Measurements from ENCODE around the gene ZIC5. TPM values are rescaled to one million over a fixed set of nuclear protein-coding genes. Genes with fewer than 3 reads are reported as not detected.

Gene ZIC5
- total and polyA plus RNA-seq, 2 of the 4 experiments (the other 2 are of a cell fraction), result not detected

DNA sequence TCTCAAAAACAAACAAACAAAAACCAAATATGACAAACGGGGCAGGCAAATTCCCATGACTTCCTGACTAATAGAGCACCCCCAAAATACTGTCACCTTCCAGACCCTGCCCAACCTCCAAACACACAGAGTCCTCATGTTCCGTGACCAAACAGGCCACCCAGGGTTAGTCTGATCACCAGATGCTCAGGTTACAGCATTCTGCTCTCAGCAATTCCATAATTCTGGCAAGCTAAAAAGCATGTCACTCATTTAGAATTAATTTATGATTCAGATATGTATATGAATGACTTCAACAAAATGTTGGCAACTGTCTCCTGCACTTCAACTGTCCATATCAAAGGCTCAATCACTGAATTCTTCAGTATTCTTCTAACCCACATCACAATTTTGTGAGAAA is 52.4 kb downstream of the ZIC5 start:
- Histone ChIP-seq H4K20me1 (ENCODE audit: insufficient read depth, low read length) (no peaks in the 10 kb centered on the region), H3K9me3 (ENCODE audit: control insufficient read depth, insufficient read depth, low read length) (no peaks in the 10 kb centered on the region), H3K23ac (ENCODE audit: low read depth, low read length) (no peak overlapping the region), H3K4me3 (ENCODE audit: insufficient read depth, low read depth, low read length) (no peak overlapping the region), H3K18ac (ENCODE audit: low read depth, low read length) (no peak overlapping the region), H3K9ac (ENCODE audit: low read depth, low read length) (no peak overlapping the region), H3K27ac (ENCODE audit: insufficient read depth, low read length) (no peak overlapping the region), H4K5ac (ENCODE audit: low read depth, low read length) (no peak overlapping the region), H2AK9ac (replicated peaks; ENCODE audit: low read depth, low read length, poor library complexity) (no peak overlapping the region), H4K8ac (ENCODE audit: low read depth in 2 of 2, low read length in 2 of 2) (no peak overlapping the region), H3K14ac (replicated peaks; ENCODE audit: low read depth, low read length) (no peak overlapping the region), H2BK120ac (ENCODE audit: low read depth, low read length) (no peak overlapping the region), H3K4ac (ENCODE audit: low read depth, low read length) (no peak overlapping the region), H2BK15ac (ENCODE audit: low read depth, low read length) (no peak overlapping the region), H3K36me3 (ENCODE audit: control insufficient read depth, insufficient read depth, low read length) (no peaks in the 10 kb centered on the region), H2AFZ (replicated peaks; ENCODE audit: low read length, poor library complexity) (no peak overlapping the region), H2BK20ac (ENCODE audit: low read depth, low read length) (no peak overlapping the region), H3K56ac (ENCODE audit: extremely low read depth, insufficient read depth, low read length) (no peak overlapping the region), H3K4me2 (ENCODE audit: low read depth, low read length) (no peak overlapping the region), H2AK5ac (ENCODE audit: low read depth, low read length) (no peak overlapping the region), H3K79me1 (ENCODE audit: low read depth in 1 of 2, low read length in 2 of 2) (no peaks in the 10 kb centered on the region), H2BK5ac (ENCODE audit: low read depth, low read length, poor library complexity, severe bottlenecking) (no peak overlapping the region), H3K9me1 (ENCODE audit: insufficient read depth, low read length) (no peaks in the 10 kb centered on the region), H3K27me3 (ENCODE audit: control insufficient read depth, insufficient read depth, low read length) (peaks cover 9% of the 10 kb centered on the region; the same call in 1 of the 2 replicates), H3K4me1 (ENCODE audit: control insufficient read depth, insufficient read depth, low read length) (no peaks in the 10 kb centered on the region), H4K91ac (ENCODE audit: insufficient read depth, low read depth, low read length) (no peak overlapping the region)
- intact Hi-C loops (cut with micrococcal nuclease), result no loop called here
- in situ Hi-C loops (cut with MboI; ENCODE audit: low sequenced_read_pairs), result loop anchor here (5.0 to 10.0 kb wide), 2 partner anchors 318 to 616 kb away; no protein-coding TSS in a partner anchor
- ATAC-seq (ENCODE audit: low read depth), result no peak
- WGBS, 2 experiments (ENCODE audit: extremely low coverage in 2 of 2, insufficient read length in 1 of 2), result no CpG with 5 or more reads among the region's 2 CpGs
- dilution Hi-C loops (cut with HindIII; ENCODE audit: low sequenced_read_pairs, unreplicated experiment), result no loop called here
- TF ChIP-seq MAFK (IDR thresholded peaks at IDR 0.05; ENCODE audit: low read depth, low read length) (no peak), MAZ (IDR thresholded peaks at IDR 0.05; ENCODE audit: borderline replicate concordance, low read depth, low read length) (no peak), NFE2L2 (IDR thresholded peaks at IDR 0.05; ENCODE audit: low read depth, low read length) (no peak), RCOR1 (IDR thresholded peaks at IDR 0.05; ENCODE audit: insufficient replicate concordance, low read length) (no peak), MXI1 (IDR thresholded peaks at IDR 0.05; ENCODE audit: borderline replicate concordance, low read depth, low read length) (no peak), POLR2A (IDR thresholded peaks at IDR 0.05; ENCODE audit: low read depth, low read length) (no peak), CHD1 (IDR thresholded peaks at IDR 0.05; ENCODE audit: low read depth, low read length) (no peak), RAD21 (IDR thresholded peaks at IDR 0.05; ENCODE audit: low read length) (no peak), BHLHE40 (IDR thresholded peaks at IDR 0.05; ENCODE audit: low read depth, low read length) (no peak)
- TF ChIP-seq, protein P1, sequence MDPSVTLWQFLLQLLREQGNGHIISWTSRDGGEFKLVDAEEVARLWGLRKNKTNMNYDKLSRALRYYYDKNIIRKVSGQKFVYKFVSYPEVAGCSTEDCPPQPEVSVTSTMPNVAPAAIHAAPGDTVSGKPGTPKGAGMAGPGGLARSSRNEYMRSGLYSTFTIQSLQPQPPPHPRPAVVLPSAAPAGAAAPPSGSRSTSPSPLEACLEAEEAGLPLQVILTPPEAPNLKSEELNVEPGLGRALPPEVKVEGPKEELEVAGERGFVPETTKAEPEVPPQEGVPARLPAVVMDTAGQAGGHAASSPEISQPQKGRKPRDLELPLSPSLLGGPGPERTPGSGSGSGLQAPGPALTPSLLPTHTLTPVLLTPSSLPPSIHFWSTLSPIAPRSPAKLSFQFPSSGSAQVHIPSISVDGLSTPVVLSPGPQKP (IDR thresholded peaks at IDR 0.05; ENCODE audit: borderline replicate concordance, low read depth, low read length), result no peak
- TF ChIP-seq, protein P2, sequence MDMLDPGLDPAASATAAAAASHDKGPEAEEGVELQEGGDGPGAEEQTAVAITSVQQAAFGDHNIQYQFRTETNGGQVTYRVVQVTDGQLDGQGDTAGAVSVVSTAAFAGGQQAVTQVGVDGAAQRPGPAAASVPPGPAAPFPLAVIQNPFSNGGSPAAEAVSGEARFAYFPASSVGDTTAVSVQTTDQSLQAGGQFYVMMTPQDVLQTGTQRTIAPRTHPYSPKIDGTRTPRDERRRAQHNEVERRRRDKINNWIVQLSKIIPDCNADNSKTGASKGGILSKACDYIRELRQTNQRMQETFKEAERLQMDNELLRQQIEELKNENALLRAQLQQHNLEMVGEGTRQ (IDR thresholded peaks at IDR 0.05; ENCODE audit: low read depth, low read length), result no peak
- no TSS peak for BruUV-seq (replicated peaks)
- ChIA-PET POLR2A (ENCODE audit: unreplicated experiment) (no interaction called here), CTCF (no interaction called here)
- DNase-seq, result no peak
